Measurements from ENCODE around the gene BRD1. TPM values are rescaled to one million over a fixed set of nuclear protein-coding genes. Genes with fewer than 3 reads are reported as not detected.

Gene BRD1
- total and polyA plus RNA-seq, 9 of the 15 experiments (the other 6 are each of a cell fraction or from before 2014, with no cell fraction given): 0.42 to 17.6 (median 5.5) TPM

DNA sequence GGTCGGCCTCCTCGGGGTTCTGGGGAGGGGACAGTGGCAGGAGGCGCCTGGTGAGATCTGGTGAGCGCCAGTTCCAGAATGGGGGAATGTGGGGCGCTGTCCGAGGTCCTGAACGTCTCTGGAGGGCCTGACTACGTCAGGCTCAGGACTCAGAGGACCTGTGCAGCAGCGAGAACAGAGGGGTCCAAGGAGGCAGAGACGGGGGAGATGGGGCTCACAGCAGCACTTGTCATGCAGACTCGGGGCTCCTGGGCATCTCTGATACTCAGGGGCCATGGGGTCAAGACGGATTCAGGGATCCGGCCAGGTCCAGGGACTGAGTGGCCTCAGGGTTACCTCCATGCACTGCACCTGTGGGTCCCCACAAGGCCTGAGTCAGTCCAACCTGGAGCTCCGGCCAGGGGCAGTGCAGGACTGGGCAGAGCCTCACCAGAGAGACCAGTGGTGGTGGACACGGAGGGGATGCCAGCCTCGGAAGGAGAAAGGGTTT, 92.2 kb downstream of the BRD1 start (continued):
- TF ChIP-seq, protein P1, sequence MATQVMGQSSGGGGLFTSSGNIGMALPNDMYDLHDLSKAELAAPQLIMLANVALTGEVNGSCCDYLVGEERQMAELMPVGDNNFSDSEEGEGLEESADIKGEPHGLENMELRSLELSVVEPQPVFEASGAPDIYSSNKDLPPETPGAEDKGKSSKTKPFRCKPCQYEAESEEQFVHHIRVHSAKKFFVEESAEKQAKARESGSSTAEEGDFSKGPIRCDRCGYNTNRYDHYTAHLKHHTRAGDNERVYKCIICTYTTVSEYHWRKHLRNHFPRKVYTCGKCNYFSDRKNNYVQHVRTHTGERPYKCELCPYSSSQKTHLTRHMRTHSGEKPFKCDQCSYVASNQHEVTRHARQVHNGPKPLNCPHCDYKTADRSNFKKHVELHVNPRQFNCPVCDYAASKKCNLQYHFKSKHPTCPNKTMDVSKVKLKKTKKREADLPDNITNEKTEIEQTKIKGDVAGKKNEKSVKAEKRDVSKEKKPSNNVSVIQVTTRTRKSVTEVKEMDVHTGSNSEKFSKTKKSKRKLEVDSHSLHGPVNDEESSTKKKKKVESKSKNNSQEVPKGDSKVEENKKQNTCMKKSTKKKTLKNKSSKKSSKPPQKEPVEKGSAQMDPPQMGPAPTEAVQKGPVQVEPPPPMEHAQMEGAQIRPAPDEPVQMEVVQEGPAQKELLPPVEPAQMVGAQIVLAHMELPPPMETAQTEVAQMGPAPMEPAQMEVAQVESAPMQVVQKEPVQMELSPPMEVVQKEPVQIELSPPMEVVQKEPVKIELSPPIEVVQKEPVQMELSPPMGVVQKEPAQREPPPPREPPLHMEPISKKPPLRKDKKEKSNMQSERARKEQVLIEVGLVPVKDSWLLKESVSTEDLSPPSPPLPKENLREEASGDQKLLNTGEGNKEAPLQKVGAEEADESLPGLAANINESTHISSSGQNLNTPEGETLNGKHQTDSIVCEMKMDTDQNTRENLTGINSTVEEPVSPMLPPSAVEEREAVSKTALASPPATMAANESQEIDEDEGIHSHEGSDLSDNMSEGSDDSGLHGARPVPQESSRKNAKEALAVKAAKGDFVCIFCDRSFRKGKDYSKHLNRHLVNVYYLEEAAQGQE (IDR thresholded peaks at IDR 0.05; ENCODE audit: borderline replicate concordance): peak; percentile 98
- TF ChIP-seq, protein P1 (CRISPR knock-in tag; IDR thresholded peaks at IDR 0.05; ENCODE audit: low read depth): peak; percentile 94
- TF ChIP-seq ZNF778 (CRISPR knock-in tag; IDR thresholded peaks at IDR 0.05) (no peak), TFE3 (CRISPR knock-in tag; IDR thresholded peaks at IDR 0.05) (no peak), E2F8 (IDR thresholded peaks at IDR 0.05; ENCODE audit: low read depth, partially characterized antibody) (no peak), ZC3H4 (CRISPR knock-in tag; IDR thresholded peaks at IDR 0.05; ENCODE audit: borderline replicate concordance) (no peak), ETV5 (CRISPR knock-in tag; IDR thresholded peaks at IDR 0.05; ENCODE audit: low read depth) (no peak), CREBBP (IDR thresholded peaks at IDR 0.05; ENCODE audit: low read depth, low read length) (no peak), ZNF217 (CRISPR knock-in tag; IDR thresholded peaks at IDR 0.05) (no peak), NCOA1 (IDR thresholded peaks at IDR 0.05; ENCODE audit: low read depth) (peak; percentile 50; the same call in 1 of the 2 replicates), MYC (IDR thresholded peaks at IDR 0.05; ENCODE audit: low read depth, low read length) (no peak), MYC (CRISPR knock-in tag; IDR thresholded peaks at IDR 0.05; ENCODE audit: borderline replicate concordance, low read depth) (no peak), SPI1 (IDR thresholded peaks at IDR 0.05; ENCODE audit: borderline replicate concordance, low read depth, low read length) (no peak)

Data from K562 (cell line).